GM19328 (cell line): ENCODE data around the gene PDIK1L.
"Not testable (repeated sequence)": the region's sequence is repeated elsewhere in the genome, so short reads cannot be mapped to it uniquely, and the experiment has no call there.

ENCODE experiments used
- ATAC-seq: cut with Tn5 transposase; IDR thresholded peaks from one replicate; pipeline ENCODE4 v1.9.1; 2021; ENCODE audit warnings: mild to moderate bottlenecking, moderate library complexity; ENCODE audit not compliant: unreplicated experiment

PDIK1L gene

DNA sequence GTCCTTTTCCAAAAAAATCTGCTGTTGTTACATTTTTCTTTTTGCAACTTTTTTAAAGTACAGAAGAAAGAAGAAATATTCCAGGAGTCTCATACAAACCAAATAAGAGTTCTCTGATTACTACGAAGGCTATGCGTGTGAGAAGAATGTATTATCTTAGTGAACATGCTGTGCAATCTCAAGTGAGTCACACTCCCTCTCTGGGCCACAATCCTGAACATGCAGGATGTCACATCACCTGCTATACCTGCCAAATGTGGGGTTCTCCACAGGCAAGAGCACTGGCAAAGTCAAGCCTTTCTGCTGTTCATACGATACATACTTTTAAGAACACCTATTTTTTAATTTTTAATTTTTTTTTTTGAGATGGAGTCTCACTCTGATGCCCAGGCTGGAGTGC lies 22.5 kb upstream of the PDIK1L start:
- ATAC-seq = no peak

- ATAC-seq = no peak
These were observed 20.7 kb upstream of the PDIK1L start for GRCh38 chr1:26090893-26091292.

DNA sequence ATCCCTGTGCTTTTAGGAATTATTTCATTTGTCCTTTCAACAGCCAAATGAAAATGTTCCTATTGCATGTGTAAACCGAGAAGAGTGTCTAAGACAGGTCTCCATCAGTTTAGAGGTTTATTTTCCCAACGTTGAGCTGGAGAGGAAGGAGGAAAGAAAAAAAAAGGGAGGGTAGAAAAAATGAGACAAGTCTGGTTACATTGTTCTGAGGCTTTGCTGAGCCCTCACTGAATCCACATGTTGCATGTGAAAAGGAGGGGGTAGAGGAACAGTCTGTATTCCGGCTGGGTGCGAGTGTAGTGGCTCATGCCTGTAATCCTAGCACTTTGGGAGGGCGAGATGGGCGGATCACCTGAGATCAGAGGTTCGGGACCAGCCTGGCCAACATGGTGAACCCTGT lies 19.2 kb upstream of the PDIK1L start:
- no peak for ATAC-seq

DNA sequence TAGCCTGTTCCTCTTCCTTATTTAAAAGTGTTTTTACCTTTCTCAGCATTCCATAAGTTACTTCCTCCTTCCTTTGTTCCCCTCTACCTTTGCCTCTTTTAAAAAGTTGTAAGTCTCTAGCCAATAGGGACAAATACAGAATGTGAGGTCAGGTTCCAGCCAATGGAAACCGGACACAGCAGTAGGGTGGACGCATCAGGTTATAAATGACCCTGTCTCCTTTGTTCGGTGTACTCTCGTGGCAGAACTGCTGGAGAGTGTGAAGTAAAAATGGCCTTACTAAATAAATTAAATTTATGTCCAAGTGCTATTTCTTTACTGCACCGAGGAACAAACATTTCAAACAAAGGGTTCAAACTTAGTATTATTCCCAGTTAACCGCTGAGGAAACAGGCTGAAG lies 18.1 kb upstream of the PDIK1L start:
- not testable (repeated sequence) for ATAC-seq

DNA sequence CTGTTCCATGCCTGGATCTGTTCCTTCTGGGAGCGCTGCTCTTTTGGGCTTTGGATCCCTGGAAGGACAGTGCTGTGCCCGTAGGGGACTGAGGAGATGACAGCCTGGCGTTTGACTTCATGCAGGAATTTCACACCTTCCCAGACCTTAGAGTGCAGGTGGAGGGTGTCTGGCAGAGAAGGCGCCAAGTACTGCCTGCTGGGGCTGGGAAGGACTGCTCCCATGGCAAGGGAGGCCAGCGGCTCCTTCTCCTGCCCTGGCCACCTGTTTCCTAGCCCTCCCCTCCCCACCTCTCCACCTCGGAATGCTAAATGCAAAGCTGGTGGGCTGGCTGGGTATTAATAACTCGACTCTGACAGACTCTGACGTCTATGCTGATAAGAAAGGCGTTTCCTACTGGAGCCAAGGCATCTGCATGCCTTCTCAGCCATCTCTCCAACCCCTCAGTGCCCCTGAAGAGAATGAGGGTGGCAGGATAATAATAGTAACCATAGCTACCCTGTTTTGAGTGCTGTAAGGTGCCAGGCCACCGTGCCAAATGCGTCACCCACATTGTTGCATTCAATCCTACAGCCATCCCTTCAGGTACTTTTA lies 17.5 kb upstream of the PDIK1L start:
- ATAC-seq = no peak

DNA sequence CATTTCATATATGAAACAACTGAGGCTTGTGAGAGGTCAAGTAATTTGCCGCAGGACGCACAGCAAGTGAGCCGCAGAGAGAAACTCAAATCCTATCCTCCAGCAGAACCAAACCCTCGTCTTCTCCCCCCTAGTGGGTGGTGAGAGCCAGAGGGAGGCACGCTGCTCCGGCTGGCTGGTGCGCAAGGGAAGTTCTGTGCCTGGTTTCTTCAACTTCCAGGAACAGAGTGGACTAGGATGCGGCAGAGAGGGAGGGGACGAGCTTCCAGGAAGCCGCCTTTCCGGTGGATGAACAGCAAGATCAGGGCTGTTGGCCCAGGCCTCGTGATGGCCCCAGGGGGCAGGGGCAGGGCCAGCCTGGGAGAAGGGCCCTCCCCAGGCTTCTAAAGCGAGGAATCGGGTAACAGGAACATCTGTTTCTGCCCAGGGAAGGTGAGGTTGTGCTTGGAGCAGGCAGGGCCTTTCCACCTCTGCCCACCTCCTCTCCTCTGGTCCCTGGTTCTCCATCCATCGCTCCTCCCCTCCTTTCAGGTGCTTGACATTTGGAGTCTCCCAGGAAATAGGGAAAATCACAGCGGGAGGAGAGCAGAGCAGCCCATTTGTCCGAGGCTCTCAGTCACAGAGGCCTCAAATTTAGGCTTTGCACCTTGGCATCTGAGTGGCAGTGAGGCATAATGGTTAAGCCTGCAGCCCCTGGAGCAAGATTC lies 16.8 kb upstream of the PDIK1L start:
- ATAC-seq = no peak

DNA sequence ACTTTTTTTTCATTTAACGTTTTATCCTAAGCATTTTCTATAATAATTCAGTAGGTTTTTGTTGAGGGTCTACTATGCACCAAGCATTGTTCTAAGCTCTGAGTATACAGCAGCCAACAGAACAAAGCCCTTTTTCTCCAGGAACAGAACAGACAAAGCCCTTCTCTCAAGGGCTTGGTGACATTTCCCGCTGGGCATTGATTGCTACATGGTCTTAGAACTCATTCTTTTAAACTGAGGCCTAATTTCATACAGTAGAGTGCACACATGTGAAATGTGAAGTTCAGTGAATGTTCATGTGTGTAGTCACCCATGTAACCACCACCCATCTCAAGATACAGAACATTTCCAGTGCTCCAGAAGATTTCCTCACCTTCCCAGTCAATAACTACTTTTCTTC lies 15.2 kb upstream of the PDIK1L start:
- ATAC-seq = no peak

- no peak for ATAC-seq
These were observed 13.9 kb upstream of the PDIK1L start for GRCh38 chr1:26097696-26098095.

- no peak for ATAC-seq
These were observed 13.0 kb upstream of the PDIK1L start for GRCh38 chr1:26098602-26099001.

- no peak for ATAC-seq
These were observed 11.8 kb upstream of the PDIK1L start for GRCh38 chr1:26099780-26100179.

DNA sequence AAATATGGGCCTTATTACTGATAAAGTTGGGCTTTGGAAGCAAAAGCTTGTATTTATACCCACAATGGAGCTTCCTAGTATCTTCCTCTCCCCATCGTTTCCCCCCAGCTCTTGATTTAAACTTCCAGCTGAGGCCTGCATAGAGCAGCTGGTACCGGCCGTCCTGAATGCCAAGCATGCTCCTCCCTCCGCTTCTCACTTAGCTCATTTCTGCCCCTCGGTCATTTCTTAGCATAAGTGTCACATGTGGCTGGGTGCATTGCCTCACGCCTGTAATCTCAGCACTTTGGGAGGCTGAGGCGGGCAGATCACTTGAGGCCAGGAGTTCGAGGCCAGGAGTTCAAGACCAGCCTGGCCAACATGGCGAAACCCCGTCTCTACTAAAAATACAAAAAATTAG lies 11.4 kb upstream of the PDIK1L start:
- ATAC-seq = not testable (repeated sequence)

- no peak for ATAC-seq
These were observed 9.5 kb upstream of the PDIK1L start for GRCh38 chr1:26102119-26102518.

DNA sequence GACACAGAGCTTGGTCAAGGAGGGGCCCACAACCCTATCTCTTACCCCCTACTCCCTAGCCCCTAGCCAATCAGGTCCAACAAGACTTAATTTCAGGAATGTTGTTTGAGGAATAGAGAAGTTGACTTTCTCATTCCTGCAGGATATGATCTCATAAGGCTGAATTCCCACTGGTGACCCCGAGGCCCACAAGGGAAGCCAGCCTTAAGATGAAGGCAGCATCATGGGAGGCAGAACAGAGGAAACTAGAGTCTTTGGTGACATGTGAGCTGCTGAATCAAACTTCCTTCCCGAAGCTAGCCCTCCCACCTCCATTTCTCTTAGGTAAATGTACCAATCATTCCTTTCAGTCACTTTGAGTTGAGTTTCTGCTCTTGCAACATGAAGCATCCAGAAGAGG lies 9.1 kb upstream of the PDIK1L start:
- ATAC-seq = no peak

DNA sequence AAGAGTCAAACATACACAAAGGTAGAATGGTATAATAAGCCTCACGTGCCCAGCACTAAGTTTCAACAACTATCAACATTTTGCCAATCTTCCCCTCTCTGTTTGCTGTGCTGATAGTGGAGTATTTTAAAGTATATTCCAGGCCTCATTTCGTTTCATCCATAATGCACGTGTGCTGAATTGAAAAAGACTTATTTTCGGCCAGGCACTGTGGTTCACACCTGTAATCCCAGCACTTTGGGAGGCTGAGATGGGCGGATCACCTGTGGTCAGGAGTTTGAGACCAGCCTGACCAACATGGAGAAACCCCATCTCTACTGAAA lies 6.4 kb upstream of the PDIK1L start:
- not testable (repeated sequence) for ATAC-seq

DNA sequence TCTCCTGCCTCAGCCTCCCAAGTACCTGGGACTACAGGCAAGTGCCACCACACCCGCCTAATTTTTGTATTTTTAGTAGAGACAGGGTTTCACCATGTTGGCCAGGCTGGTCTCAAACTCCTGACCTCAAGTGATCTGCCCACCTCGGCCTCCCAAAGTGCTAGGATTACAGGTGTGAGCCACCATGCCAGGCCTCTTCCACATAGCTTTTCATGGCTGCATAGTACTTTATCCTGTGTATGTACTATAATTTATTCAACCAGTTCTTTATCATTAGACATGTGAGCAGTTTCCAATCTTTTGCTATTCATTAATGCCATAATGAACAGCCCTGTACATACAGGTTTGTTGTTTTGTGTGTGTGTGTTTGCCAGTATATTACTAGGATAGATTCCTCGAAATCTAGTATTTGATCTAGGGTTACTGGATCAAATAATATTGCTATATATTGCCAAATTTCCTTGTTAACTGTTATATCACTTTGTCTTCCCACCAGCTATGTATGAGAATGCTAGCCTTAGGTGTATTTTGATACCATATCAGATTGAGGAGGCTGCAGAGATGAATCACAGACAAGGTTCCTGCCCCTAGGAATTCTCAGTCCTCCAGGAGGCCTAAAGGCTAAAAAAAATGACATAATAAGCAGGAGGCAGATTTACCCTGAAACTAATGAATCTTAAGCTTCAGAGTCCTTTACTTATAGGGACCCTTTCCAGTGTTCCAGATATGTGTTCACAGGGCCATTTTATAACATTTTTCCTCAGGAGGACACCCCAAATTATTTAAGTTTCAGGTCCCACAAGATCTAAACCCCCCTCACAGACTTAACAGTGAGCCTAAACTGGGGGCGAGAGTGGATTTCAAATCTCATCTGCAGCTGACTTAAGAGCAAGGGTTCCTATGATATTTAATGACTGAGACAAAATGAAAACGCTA lies 2.1 kb upstream of the PDIK1L start:
- ATAC-seq = no peak

GRCh38 chr1:26110731-26111529 lies 694 bp upstream of the PDIK1L start:
- peak; percentile 41 for ATAC-seq

GRCh38 chr1:26112407-26112775 lies 767 bp downstream of the PDIK1L start:
- ATAC-seq = peak; percentile 2

- no peak for ATAC-seq
These were observed 2.7 kb downstream of the PDIK1L start for GRCh38 chr1:26114165-26114927.

- no peak for ATAC-seq
These were observed 8.4 kb downstream of the PDIK1L start for GRCh38 chr1:26119892-26120608.
